OCI-LY7 (cell line): Measurements from ENCODE around the gene GTF2I. TPM values are rescaled to one million over a fixed set of nuclear protein-coding genes. Genes with fewer than 3 reads are reported as not detected.

ENCODE experiments used
- BruUV-seq: library from RNA; stranded (reverse); fragments of 400-500 nt; replicated peaks from 2 replicates; lab custom pipeline; 2021; lab: Mats Ljungman, UMichigan
- CTCF ChIA-PET: fragments of 300-600 bp; sonication (Branson Sonifier 250); formaldehyde crosslinking; loops from one replicate; lab custom pipeline; 2022; ENCODE audit warnings: antibody characterized with exemption; ENCODE audit not compliant: unreplicated experiment; lab: Charles Lee
- POLR2A ChIA-PET: fragments of 300-600 bp; sonication (Branson Sonifier 250); formaldehyde crosslinking; loops from one replicate; lab custom pipeline; 2022; ENCODE audit warnings: antibody characterized with exemption; lab: Charles Lee
- DNase-seq: peaks from one replicate; pipeline ENCODE4 v3.0.0-alpha.2; 2015; ENCODE audit warnings: low spot score
- H2AFZ ChIP-seq: fragments of 200-600 bp; sonication (generic), shearing (Covaris generic); 2 replicates; pipeline ENCODE4 v1.6.1; 2014; ENCODE audit warnings: mild to moderate bottlenecking, antibody characterized with exemption, low read length, moderate library complexity
- H3K27ac ChIP-seq: fragments of 200-600 bp; sonication (generic); 2 replicates; pipeline ENCODE4 v1.5.1; 2014; ENCODE audit warnings: mixed run types, low read depth, mild to moderate bottlenecking, moderate library complexity, low read length, inconsistent platforms; ENCODE audit not compliant: poor library complexity, severe bottlenecking
- H3K36me3 ChIP-seq: fragments of 200-600 bp; sonication (generic); 2 replicates; pipeline ENCODE4 v1.6.1; 2014; ENCODE audit warnings: mild to moderate bottlenecking, antibody characterized with exemption, low read length, moderate library complexity, mixed read lengths; ENCODE audit not compliant: insufficient read depth
- H3K4me1 ChIP-seq: fragments of 200-600 bp; sonication (generic); 2 replicates; pipeline ENCODE4 v1.5.1; 2014; ENCODE audit warnings: mild to moderate bottlenecking, low read length; ENCODE audit not compliant: insufficient read depth, poor library complexity, severe bottlenecking
- H3K4me2 ChIP-seq: fragments of 200-600 bp; sonication (generic); 2 replicates; pipeline ENCODE4 v1.6.1; 2014; ENCODE audit warnings: mild to moderate bottlenecking, low read length
- H3K4me3 ChIP-seq: fragments of 200-600 bp; sonication (generic); 2 replicates; pipeline ENCODE4 v1.5.1; 2014; ENCODE audit warnings: mild to moderate bottlenecking, low read depth, low read length; ENCODE audit not compliant: poor library complexity, severe bottlenecking
- H3K79me2 ChIP-seq: fragments of 200-600 bp; sonication (generic); 2 replicates; pipeline ENCODE4 v1.6.1; 2016; ENCODE audit warnings: low read depth, mild to moderate bottlenecking, low read length, moderate library complexity, mixed read lengths; ENCODE audit not compliant: insufficient read depth
- H3K9me2 ChIP-seq: fragments of 200-600 bp; sonication (generic); 2 replicates; pipeline ENCODE4 v1.6.1; 2016; ENCODE audit warnings: mild to moderate bottlenecking, low read length, mixed read lengths; ENCODE audit not compliant: insufficient read depth
- H3K9me3 ChIP-seq: fragments of 200-600 bp; sonication (generic); 2 replicates; pipeline ENCODE4 v1.6.1; 2014; ENCODE audit warnings: mild to moderate bottlenecking, mixed run types, low read length, mixed read lengths
- H4K20me1 ChIP-seq: fragments of 200-600 bp; sonication (generic); 2 replicates; pipeline ENCODE4 v1.6.1; 2014; ENCODE audit warnings: mild to moderate bottlenecking, antibody characterized with exemption, low read length, moderate library complexity, mixed read lengths; ENCODE audit not compliant: insufficient read depth
- EZH2phosphoT487 ChIP-seq: fragments of 200-600 bp; sonication (generic); IDR thresholded peaks from 2 replicates; pipeline ENCODE4 v1.6.1; 2018; ENCODE audit warnings: low read depth, borderline replicate concordance, mild to moderate bottlenecking, mixed run types, antibody characterized with exemption, low read length, moderate library complexity, mixed read lengths
- intact Hi-C: fragments of 100-400 bp; cut with micrococcal nuclease; formaldehyde crosslinking; loops from one replicate; pipeline ENCODE4 v1.10.0; 2022; ENCODE audit not compliant: unreplicated experiment
- total RNA-seq, 2 experiments: library from RNA; depleted of rRNA in 1 of 2; stranded (reverse); fragments of >200 nt in 1 of 2; shearing (Covaris generic) in 1 of 2; gene quantifications; 2 replicates each; pipeline ENCODE4 v1.2.3, GENCODE V29; 2014 to 2022
- TF ChIP-seq, protein P1 (sequence below): fragments of 200-600 bp; sonication (generic); conservative IDR thresholded peaks from 2 replicates; pipeline ENCODE4 v1.5.1; 2014; ENCODE audit warnings: mild to moderate bottlenecking, antibody characterized with exemption, low read length, moderate library complexity, mixed read lengths

Gene GTF2I
- total RNA-seq, 2 experiments from 2014 or later = 188 to 269 TPM

GRCh38 chr7:74619235-74619860, 38.2 kb upstream of the GTF2I start:
- no peaks in the 10 kb centered on the region for H3K9me2 ChIP-seq
- BruUV-seq = no TSS peak
- H2AFZ ChIP-seq = peak overlapping the region; percentile 46
- peaks cover 33% of the 10 kb centered on the region for H3K4me1 ChIP-seq
- H3K36me3 ChIP-seq = no peaks in the 10 kb centered on the region
- ChIA-PET CTCF (no interaction called here), POLR2A (interaction anchor here (0.7 to 1.1 kb wide), 2 partner anchors 22 to 76 kb away, joined by 3 read pairs; no protein-coding TSS in a partner anchor)
- no peak overlapping the region for H3K4me3 ChIP-seq
- no peaks in the 10 kb centered on the region for H3K79me2 ChIP-seq
- no peak overlapping the region for H3K4me2 ChIP-seq
- H3K27ac ChIP-seq = no peak overlapping the region
- TF ChIP-seq EZH2phosphoT487 = no peak
- TF ChIP-seq, protein P1, sequence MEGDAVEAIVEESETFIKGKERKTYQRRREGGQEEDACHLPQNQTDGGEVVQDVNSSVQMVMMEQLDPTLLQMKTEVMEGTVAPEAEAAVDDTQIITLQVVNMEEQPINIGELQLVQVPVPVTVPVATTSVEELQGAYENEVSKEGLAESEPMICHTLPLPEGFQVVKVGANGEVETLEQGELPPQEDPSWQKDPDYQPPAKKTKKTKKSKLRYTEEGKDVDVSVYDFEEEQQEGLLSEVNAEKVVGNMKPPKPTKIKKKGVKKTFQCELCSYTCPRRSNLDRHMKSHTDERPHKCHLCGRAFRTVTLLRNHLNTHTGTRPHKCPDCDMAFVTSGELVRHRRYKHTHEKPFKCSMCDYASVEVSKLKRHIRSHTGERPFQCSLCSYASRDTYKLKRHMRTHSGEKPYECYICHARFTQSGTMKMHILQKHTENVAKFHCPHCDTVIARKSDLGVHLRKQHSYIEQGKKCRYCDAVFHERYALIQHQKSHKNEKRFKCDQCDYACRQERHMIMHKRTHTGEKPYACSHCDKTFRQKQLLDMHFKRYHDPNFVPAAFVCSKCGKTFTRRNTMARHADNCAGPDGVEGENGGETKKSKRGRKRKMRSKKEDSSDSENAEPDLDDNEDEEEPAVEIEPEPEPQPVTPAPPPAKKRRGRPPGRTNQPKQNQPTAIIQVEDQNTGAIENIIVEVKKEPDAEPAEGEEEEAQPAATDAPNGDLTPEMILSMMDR = no peak
- no peaks in the 10 kb centered on the region for H4K20me1 ChIP-seq
- intact Hi-C loops = loop anchor here (10.0 kb wide), 1 partner anchor 95 kb away; no protein-coding TSS in a partner anchor
- H3K9me3 ChIP-seq = no peaks in the 10 kb centered on the region
- no peak for DNase-seq

DNA sequence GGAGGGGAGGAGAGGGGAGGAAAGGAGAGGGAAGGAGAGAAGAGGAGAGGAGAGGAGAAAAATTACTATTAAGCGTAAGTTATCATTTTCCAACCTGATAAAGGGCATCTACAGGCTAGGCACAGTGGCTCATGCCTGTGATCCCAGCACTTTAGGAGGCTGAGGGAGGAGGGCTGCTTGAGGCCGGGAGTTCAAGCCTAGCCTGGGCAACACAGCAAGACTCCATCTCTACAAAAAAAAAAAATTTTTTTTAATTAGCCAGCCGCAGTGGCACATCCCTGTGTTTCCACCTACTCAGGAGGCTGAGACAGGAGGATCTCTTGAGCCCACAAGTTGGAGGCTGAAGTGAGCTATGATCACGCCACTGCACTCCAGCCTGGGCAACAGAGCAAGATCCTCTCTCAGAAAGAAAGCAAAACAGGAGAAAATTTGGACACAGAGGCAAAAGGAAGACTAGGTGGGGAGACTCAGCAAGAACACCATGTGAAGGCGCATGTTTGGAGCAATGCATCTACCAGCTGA, 35.2 kb upstream of the GTF2I start:
- H3K36me3 ChIP-seq = no peaks in the 10 kb centered on the region
- DNase-seq = no peak
- H3K4me1 ChIP-seq = peaks cover 16% of the 10 kb centered on the region
- H2AFZ ChIP-seq = no peak overlapping the region
- H3K27ac ChIP-seq = no peak overlapping the region
- no peak overlapping the region for H3K4me2 ChIP-seq
- H3K9me2 ChIP-seq = no peaks in the 10 kb centered on the region
- intact Hi-C loops = no loop called here
- no peaks in the 10 kb centered on the region for H3K9me3 ChIP-seq
- BruUV-seq = no TSS peak
- POLR2A ChIA-PET = no interaction called here
- no peaks in the 10 kb centered on the region for H3K79me2 ChIP-seq
- H3K4me3 ChIP-seq = no peak overlapping the region
- TF ChIP-seq, protein P1 = no peak
- no peak for TF ChIP-seq EZH2phosphoT487
- H4K20me1 ChIP-seq = no peaks in the 10 kb centered on the region
- CTCF ChIA-PET = no interaction called here

- H3K79me2 ChIP-seq = no peaks in the 10 kb centered on the region
- H3K4me2 ChIP-seq = no peak overlapping the region
- intact Hi-C loops = no loop called here
- POLR2A ChIA-PET = interaction anchor here (0.9 kb wide), 1 partner anchor 11 kb away, joined by 3 read pairs; no protein-coding TSS in a partner anchor
- CTCF ChIA-PET = no interaction called here
- H3K4me1 ChIP-seq = peaks cover 7% of the 10 kb centered on the region
- no peak for DNase-seq
- H3K9me2 ChIP-seq = no peaks in the 10 kb centered on the region
- no peak overlapping the region for H2AFZ ChIP-seq
- no peaks in the 10 kb centered on the region for H4K20me1 ChIP-seq
- no peaks in the 10 kb centered on the region for H3K36me3 ChIP-seq
- no peak overlapping the region for H3K4me3 ChIP-seq
- no TSS peak for BruUV-seq
- no peak for TF ChIP-seq EZH2phosphoT487
- TF ChIP-seq, protein P1 = no peak
- H3K27ac ChIP-seq = no peak overlapping the region
- H3K9me3 ChIP-seq = no peaks in the 10 kb centered on the region
These were observed 34.4 kb upstream of the GTF2I start for GRCh38 chr7:74623135-74623534.
